AG09319 (cell line): Measurements from ENCODE around the gene TSEN54.

Source experiments
- DNase-seq: peaks from one replicate; pipeline ENCODE4 v3.0.0-alpha.2; 2010; ENCODE audit warnings: low read depth; ENCODE audit errors: extremely low read depth
- TF ChIP-seq, protein P1 (sequence below): IDR thresholded peaks from 2 replicates; pipeline ENCODE4 v1.5.1; 2011; ENCODE audit warnings: low read depth, mild to moderate bottlenecking, inconsistent platforms, low read length, moderate library complexity

TSEN54 gene

DNA sequence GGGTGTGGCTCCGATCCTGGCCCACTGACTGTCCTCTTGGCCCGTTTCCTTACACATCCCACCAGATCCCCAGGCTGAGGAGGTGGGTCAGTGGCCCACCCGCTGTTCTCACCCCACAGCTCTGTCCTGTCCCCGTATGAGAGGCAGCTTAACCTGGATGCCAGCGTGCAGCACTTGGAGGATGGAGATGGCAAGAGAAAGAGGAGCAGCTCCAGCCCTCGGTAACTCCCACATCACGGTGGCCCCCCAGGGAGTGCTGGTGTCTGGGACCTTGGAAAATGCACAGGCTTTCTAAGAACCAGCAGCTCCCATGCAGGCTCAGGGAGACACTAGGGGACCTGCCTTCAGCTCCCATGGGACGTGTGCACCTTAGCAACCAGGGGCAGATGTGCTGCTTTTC is 5.0 kb downstream of the TSEN54 start:
- TF ChIP-seq, protein P1, sequence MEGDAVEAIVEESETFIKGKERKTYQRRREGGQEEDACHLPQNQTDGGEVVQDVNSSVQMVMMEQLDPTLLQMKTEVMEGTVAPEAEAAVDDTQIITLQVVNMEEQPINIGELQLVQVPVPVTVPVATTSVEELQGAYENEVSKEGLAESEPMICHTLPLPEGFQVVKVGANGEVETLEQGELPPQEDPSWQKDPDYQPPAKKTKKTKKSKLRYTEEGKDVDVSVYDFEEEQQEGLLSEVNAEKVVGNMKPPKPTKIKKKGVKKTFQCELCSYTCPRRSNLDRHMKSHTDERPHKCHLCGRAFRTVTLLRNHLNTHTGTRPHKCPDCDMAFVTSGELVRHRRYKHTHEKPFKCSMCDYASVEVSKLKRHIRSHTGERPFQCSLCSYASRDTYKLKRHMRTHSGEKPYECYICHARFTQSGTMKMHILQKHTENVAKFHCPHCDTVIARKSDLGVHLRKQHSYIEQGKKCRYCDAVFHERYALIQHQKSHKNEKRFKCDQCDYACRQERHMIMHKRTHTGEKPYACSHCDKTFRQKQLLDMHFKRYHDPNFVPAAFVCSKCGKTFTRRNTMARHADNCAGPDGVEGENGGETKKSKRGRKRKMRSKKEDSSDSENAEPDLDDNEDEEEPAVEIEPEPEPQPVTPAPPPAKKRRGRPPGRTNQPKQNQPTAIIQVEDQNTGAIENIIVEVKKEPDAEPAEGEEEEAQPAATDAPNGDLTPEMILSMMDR, result no peak
- no peak for DNase-seq

GRCh38 chr17:75521951-75522727 is 5.8 kb downstream of the TSEN54 start:
- DNase-seq, result no peak
- TF ChIP-seq, protein P1, result no peak

GRCh38 chr17:75523647-75524046 is 7.3 kb downstream of the TSEN54 start:
- TF ChIP-seq, protein P1, result no peak
- no peak for DNase-seq

DNA sequence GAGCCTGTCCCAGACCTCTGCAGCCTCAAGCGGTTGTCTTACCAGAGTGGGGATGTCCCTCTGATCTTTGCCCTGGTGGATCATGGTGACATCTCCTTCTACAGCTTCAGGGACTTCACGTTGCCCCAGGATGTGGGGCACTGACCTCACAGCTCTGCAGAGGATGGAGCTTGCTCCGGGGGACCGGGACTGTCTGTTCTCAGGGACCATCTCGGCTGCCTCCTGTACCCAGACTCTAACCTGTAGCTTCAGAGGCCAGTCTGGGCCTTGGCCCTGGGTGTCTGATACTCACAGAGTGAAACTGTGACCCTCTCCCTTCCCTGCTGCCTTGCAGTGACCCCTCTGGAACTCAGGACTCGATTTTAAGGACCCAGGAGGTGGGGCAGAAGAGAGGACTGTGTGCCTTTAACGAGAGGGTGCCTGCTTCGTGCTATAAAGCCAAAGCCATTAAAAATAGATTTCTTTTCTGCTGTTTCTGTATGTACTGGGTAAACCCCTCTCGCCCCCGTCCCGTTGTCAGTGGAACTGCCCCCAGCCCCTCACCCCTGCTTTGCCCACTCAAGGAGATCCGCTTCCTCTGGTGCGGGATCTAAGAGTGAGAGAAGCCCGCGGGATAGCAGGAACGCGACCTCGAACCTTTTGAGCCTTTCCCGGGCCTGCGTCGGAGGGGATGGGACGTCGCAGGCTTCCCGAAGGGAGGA is 8.1 kb downstream of the TSEN54 start:
- TF ChIP-seq, protein P1, result no peak
- no peak for DNase-seq

- DNase-seq, result no peak
- TF ChIP-seq, protein P1, result peak; percentile 19
Observed at GRCh38 chr17:75524970-75525805, 8.9 kb downstream of the TSEN54 start, which contains the start of gene LLGL2. Gene LLGL2 (plus strand): TSS chr17:75525697. CDS start chr17:75543427, 17,730 bp downstream.

DNA sequence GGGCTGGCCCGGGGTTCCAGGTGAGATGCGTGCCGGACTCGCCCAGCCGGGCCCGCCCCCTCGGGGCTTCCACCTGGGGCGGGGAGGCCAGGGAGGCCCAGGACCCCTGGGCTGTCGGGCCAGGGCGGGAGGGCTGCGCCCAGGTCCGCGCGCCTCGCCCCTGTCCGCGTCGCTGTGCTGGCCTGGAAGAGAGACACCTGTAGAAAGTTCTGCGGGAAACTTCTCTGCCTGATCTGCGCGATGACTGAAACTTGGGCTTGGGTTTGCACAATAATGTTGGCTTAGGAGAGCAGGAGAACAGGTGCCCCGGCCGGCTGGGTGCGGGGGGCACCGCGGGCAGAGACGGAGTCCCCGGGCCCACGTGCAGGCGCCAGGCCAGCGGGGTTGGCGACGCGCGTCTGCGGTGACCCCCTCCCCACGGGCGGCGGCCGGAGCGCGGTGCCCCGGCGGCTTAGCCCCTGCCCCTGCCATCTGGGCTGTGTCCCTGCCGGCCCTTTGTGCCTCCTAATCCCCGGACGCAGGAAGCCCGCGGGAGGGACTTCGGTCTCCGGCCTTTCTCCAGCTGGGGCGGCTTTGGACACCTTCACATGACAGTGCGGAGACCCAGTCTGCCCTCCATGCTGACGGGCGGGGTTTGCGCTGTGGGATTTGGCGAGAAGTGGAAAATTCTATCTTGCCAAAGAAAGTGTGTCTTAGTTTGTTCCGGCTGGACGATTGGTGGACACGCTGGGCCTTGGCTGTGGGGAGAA is 9.7 kb downstream of the TSEN54 start:
- no peak for DNase-seq

More for the DNA sequence above, 9.7 kb downstream of the TSEN54 start:
- TF ChIP-seq, protein P1, result no peak
